ENCODE data around the gene PCSK9. TPM values are rescaled to one million over a fixed set of nuclear protein-coding genes. Genes with fewer than 3 reads are reported as not detected.

PCSK9 gene
- 10 to 100 TPM in 2 of 4 donors, 1 to 10 TPM in 2; 3.5 to 18.4 (median 8.5) TPM for total RNA-seq

DNA sequence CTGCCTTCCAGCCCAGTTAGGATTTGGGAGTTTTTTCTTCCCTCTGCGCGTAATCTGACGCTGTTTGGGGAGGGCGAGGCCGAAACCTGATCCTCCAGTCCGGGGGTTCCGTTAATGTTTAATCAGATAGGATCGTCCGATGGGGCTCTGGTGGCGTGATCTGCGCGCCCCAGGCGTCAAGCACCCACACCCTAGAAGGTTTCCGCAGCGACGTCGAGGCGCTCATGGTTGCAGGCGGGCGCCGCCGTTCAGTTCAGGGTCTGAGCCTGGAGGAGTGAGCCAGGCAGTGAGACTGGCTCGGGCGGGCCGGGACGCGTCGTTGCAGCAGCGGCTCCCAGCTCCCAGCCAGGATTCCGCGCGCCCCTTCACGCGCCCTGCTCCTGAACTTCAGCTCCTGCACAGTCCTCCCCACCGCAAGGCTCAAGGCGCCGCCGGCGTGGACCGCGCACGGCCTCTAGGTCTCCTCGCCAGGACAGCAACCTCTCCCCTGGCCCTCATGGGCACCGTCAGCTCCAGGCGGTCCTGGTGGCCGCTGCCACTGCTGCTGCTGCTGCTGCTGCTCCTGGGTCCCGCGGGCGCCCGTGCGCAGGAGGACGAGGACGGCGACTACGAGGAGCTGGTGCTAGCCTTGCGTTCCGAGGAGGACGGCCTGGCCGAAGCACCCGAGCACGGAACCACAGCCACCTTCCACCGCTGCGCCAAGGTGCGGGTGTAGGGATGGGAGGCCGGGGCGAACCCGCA, at the start of gene PCSK9:
TSS of gene PCSK9 (plus strand) at position 207 of the 741 bp plus-strand sequence. CDS start at position 497, 290 bp downstream.
- Histone ChIP-seq H3K36me3 (no peaks in the 10 kb centered on the region), H3K27ac (peak within 1 kb of the TSS in 2 of 4 donors; percentile 17 to 28), H3K4me3 (peak within 1 kb of the TSS in 3 of 4 donors; percentile 25 to 58 (median 56)), H3K9me3 (no peaks in the 10 kb centered on the region), H3K27me3 (no peaks in the 10 kb centered on the region), H3K4me1 (peaks cover 0 to 19% (median 0%) of the 10 kb centered on the region in 4 donors)
- peak in 1 of 3 donors; percentile 70 for DNase-seq
- peak in 1 of 2 donors; percentile 49 for TF ChIP-seq POLR2A (IDR thresholded peaks at IDR 0.05)
- TF ChIP-seq, protein P1, sequence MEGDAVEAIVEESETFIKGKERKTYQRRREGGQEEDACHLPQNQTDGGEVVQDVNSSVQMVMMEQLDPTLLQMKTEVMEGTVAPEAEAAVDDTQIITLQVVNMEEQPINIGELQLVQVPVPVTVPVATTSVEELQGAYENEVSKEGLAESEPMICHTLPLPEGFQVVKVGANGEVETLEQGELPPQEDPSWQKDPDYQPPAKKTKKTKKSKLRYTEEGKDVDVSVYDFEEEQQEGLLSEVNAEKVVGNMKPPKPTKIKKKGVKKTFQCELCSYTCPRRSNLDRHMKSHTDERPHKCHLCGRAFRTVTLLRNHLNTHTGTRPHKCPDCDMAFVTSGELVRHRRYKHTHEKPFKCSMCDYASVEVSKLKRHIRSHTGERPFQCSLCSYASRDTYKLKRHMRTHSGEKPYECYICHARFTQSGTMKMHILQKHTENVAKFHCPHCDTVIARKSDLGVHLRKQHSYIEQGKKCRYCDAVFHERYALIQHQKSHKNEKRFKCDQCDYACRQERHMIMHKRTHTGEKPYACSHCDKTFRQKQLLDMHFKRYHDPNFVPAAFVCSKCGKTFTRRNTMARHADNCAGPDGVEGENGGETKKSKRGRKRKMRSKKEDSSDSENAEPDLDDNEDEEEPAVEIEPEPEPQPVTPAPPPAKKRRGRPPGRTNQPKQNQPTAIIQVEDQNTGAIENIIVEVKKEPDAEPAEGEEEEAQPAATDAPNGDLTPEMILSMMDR (IDR thresholded peaks at IDR 0.05), result no peak

DNA sequence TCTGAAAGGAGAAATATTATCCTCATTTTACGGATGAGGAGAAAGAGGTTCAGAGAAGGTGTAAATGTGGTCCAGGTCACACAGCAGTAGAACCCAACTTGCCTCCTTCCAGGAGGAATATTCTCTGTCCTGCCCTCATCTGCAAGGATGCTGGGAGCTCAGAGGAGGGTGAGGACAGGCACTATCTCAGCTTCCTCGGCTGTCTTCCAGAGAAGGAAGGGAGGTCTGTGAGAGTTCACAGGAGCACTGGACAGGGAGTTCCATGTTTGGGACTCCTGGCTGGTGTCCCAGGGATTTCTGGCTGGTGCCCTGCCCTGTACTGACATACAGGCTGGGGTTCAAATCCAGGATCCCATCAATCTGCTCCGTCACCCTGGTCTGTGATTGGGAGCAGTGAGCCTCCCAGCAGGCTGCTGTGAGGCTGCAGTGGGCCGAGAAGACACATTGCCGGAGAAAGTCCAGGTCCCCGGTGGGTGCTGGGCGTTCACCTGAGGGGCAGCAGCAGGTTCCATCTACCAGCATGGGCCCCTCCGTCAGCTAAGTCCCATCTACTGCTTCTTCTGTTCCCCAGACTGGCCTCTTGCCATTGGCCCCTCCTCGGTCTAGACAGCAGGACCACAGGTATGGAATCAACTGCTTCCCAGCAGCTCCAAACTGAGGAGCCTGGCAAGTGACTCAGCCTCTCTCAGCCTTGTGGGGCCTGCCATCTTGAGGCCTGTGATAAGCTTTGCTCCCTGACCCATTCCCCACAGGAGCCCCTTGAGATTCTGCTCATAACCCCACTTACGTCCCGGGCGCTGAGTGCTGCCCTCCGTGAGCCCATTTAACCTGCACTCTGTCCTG, 49.2 kb upstream of the PCSK9 start:
- Histone ChIP-seq H3K4me3 (no peak overlapping the region), H3K36me3 (no peaks in the 10 kb centered on the region), H3K9me3 (no peaks in the 10 kb centered on the region), H3K27ac (peak overlapping the region in 2 of 4 donors; percentile 28 to 66), H3K4me1 (no peaks in the 10 kb centered on the region), H3K27me3 (no peaks in the 10 kb centered on the region)
- DNase-seq, result no peak
- TF ChIP-seq POLR2A (IDR thresholded peaks at IDR 0.05), result no peak
- TF ChIP-seq, protein P1 (IDR thresholded peaks at IDR 0.05), result no peak

DNA sequence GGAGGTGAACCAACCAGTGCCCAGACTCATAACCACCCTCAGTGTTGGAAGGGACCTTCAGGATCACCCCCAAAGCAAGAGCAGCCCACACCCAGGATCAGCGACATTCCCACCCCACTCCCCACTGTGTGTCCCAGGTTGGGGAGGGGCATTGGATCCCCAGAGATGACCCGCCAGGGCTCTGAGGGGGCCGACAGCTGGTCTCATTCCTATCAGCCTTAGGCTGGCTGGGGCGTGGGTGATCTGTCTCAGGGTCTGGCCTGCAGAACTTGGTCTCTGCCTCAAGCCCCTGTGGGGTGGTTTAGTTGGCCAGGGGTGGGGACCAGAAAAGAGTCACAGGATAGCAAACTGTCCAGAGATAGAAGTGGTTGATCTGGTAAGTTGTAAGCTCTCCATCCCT, 48.4 kb upstream of the PCSK9 start:
- Histone ChIP-seq H3K27me3 (no peaks in the 10 kb centered on the region), H3K4me1 (no peaks in the 10 kb centered on the region), H3K27ac (peak overlapping the region in 1 of 4 donors; percentile 66), H3K9me3 (no peaks in the 10 kb centered on the region), H3K36me3 (no peaks in the 10 kb centered on the region), H3K4me3 (no peak overlapping the region)
- TF ChIP-seq, protein P1 (IDR thresholded peaks at IDR 0.05), result no peak
- TF ChIP-seq POLR2A (IDR thresholded peaks at IDR 0.05), result no peak
- DNase-seq, result no peak

DNA sequence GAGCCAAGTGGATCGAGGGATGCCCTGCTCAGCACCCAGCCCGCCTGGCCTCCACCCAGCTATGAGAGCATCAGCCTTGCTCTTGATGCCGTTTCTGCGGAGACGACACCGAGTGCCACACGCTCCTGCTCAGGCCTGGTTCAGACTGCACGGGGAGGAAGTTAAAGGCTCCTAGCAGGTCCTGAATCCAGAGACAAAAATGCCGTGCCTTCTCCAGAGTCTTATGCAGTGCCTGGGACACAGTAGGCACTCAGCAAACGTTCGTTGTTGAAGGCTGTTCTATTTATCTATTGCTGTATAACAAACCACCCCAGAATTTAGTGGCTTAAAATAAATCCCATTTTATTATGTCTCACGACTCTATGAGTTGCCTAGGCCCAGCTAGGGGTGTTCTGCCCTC, 47.4 kb upstream of the PCSK9 start:
- H3K27me3 ChIP-seq, result peaks cover 0 to 2% of the 10 kb centered on the region in 2 donors
- no peaks in the 10 kb centered on the region for H3K36me3 ChIP-seq
- H3K9me3 ChIP-seq, result no peaks in the 10 kb centered on the region
- H3K4me3 ChIP-seq, result no peak overlapping the region
- H3K4me1 ChIP-seq, result peaks cover 0 to 7% (median 1%) of the 10 kb centered on the region in 4 donors
- no peak overlapping the region for H3K27ac ChIP-seq
- TF ChIP-seq, protein P1 (IDR thresholded peaks at IDR 0.05), result no peak
- no peak for TF ChIP-seq POLR2A (IDR thresholded peaks at IDR 0.05)
- no peak for DNase-seq

DNA sequence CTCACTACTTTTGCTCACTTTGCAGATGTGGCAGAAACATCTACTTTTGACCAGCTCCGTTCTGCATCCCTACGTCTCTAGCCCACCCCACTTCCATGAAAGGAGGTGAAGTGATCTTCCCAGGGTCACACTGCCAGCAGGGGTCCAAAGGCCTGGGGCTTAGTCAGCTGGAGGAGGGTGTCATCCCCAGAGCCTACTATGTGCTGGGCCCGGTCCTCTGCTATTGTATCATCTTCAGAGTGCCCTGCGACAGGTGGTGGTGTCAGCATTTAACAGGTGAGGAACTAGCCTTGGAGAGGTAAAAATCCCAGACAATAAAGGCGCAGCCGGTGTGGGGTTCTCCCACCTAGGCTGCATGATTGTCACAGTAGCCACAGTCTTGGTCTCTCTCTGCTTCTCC, 46.2 kb upstream of the PCSK9 start:
- Histone ChIP-seq H3K36me3 (no peaks in the 10 kb centered on the region), H3K27me3 (peaks cover 0 to 9% of the 10 kb centered on the region in 2 donors), H3K27ac (no peak overlapping the region), H3K4me1 (peaks cover 0 to 10% (median 1%) of the 10 kb centered on the region in 4 donors), H3K9me3 (no peaks in the 10 kb centered on the region), H3K4me3 (no peak overlapping the region)
- TF ChIP-seq POLR2A (IDR thresholded peaks at IDR 0.05), result no peak
- TF ChIP-seq, protein P1 (IDR thresholded peaks at IDR 0.05), result no peak
- DNase-seq, result peak in 1 of 3 donors; percentile 32
